ENCODE data around the gene NEDD4L. TPM values are rescaled to one million over a fixed set of nuclear protein-coding genes. Genes with fewer than 3 reads are reported as not detected.

The NEDD4L gene
- total and polyA plus RNA-seq, 10 of the 15 experiments (the other 5 are each of a cell fraction or from before 2014, with no cell fraction given) = 7.4 to 24.0 (median 17.7) TPM

DNA sequence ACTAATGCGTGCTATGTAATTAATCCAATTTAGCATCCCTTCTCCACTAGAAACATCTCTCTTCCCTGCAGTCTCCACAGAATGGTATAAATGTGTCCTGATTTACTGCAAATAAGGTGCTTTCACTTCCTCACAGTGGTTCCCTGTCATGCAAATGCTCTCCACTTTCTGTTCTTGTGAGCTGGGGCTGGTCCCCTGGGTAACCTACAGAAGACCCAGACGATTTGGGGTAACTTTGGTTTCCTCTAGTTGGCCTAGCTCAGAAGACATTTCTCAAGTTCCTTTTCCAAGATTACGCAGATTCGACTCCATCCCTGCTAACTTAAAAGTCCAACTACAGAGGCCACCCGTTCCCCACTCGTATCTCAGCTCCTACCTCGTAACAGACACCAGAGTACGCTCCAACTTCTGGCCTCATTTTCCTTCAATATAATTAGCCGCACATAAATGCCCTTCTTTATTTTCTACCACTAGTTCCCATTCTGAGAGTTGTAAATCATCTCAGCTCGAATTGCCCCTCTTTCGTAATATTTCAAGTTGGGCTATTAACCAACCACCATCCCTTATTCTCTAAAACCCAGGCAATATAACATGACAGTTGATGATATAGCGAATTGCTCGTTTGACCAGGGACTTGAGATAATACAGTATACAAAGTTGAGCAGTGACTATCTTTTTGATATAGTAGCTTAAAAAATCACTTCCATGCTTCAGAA, 28.8 kb upstream of the NEDD4L start (continued):
- TF ChIP-seq ZNF687 (IDR thresholded peaks at IDR 0.05) (0 out of 2 replicates have a peak, but pooled peaks have one; percentile 20), BHLHE40 (IDR thresholded peaks at IDR 0.05; ENCODE audit: borderline replicate concordance in 1 of 2, low read depth in 2 of 2, low read length in 1 of 2) (no peak), SREBF2 (IDR thresholded peaks at IDR 0.05; ENCODE audit: low read length) (no peak), STAT3 (IDR thresholded peaks at IDR 0.05; ENCODE audit: low read depth, low read length) (peak; percentile 59; the same call in 1 of the 2 replicates), ZNF207 (IDR thresholded peaks at IDR 0.05; ENCODE audit: borderline replicate concordance) (no peak), CREB1 (IDR thresholded peaks at IDR 0.05; ENCODE audit: low read depth) (no peak), NFXL1 (IDR thresholded peaks at IDR 0.05; ENCODE audit: borderline replicate concordance) (no peak), RBBP5 (conservative IDR thresholded peaks at IDR 0.05) (no peak), BACH1 (IDR thresholded peaks at IDR 0.05; ENCODE audit: borderline replicate concordance) (peak; percentile 45; the same call in 1 of the 2 replicates), MTA2 (IDR thresholded peaks at IDR 0.05; ENCODE audit: low read depth) (peak; percentile 76), ETV6 (conservative IDR thresholded peaks at IDR 0.05 in 1 of 2, IDR thresholded peaks at IDR 0.05 in 1 of 2; ENCODE audit: borderline replicate concordance in 1 of 2, low read depth in 1 of 2) (peak in 1 of 2 experiments; percentile 18; a peak in 1 of 4 replicates), CBX3 (IDR thresholded peaks at IDR 0.05; ENCODE audit: borderline replicate concordance, low read depth) (no peak), POU2F2 (IDR thresholded peaks at IDR 0.05; ENCODE audit: borderline replicate concordance, low read depth, low read length) (peak; percentile 99), BMI1 (IDR thresholded peaks at IDR 0.05; ENCODE audit: borderline replicate concordance) (peak; percentile 47; the same call in 1 of the 2 replicates), SIX5 (IDR thresholded peaks at IDR 0.05; ENCODE audit: low read depth, low read length, severe bottlenecking) (no peak), IKZF2 (IDR thresholded peaks at IDR 0.05) (peak; percentile 80 to 82), TAF1 (IDR thresholded peaks at IDR 0.05; ENCODE audit: borderline replicate concordance, low read depth, low read length) (no peak), NR2F1 (conservative IDR thresholded peaks at IDR 0.05) (0 out of 2 replicates have a peak, but pooled peaks have one; percentile 26), TBL1XR1 (IDR thresholded peaks at IDR 0.05; ENCODE audit: low read depth, low read length) (no peak), EP300 (IDR thresholded peaks at IDR 0.05; ENCODE audit: borderline replicate concordance in 1 of 2, control insufficient read depth in 1 of 2, low read depth in 2 of 2, low read length in 2 of 2) (peak in 1 of 2 experiments; percentile 81; a peak in 2 of 4 replicates)
- TF ChIP-seq, protein P1, sequence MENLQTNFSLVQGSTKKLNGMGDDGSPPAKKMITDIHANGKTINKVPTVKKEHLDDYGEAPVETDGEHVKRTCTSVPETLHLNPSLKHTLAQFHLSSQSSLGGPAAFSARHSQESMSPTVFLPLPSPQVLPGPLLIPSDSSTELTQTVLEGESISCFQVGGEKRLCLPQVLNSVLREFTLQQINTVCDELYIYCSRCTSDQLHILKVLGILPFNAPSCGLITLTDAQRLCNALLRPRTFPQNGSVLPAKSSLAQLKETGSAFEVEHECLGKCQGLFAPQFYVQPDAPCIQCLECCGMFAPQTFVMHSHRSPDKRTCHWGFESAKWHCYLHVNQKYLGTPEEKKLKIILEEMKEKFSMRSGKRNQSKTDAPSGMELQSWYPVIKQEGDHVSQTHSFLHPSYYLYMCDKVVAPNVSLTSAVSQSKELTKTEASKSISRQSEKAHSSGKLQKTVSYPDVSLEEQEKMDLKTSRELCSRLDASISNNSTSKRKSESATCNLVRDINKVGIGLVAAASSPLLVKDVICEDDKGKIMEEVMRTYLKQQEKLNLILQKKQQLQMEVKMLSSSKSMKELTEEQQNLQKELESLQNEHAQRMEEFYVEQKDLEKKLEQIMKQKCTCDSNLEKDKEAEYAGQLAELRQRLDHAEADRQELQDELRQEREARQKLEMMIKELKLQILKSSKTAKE (IDR thresholded peaks at IDR 0.05; ENCODE audit: low read depth, poor library complexity, severe bottlenecking) = peak; percentile 65
- TF ChIP-seq, protein P2, sequence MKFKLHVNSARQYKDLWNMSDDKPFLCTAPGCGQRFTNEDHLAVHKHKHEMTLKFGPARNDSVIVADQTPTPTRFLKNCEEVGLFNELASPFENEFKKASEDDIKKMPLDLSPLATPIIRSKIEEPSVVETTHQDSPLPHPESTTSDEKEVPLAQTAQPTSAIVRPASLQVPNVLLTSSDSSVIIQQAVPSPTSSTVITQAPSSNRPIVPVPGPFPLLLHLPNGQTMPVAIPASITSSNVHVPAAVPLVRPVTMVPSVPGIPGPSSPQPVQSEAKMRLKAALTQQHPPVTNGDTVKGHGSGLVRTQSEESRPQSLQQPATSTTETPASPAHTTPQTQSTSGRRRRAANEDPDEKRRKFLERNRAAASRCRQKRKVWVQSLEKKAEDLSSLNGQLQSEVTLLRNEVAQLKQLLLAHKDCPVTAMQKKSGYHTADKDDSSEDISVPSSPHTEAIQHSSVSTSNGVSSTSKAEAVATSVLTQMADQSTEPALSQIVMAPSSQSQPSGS (IDR thresholded peaks at IDR 0.05; ENCODE audit: low read length) = no peak
